Measurements from ENCODE around the gene FGD2. TPM values are rescaled to one million over a fixed set of nuclear protein-coding genes. Genes with fewer than 3 reads are reported as not detected.

The FGD2 gene
- total RNA-seq, 1 experiment from 2014 or later, result 0.10 TPM

DNA sequence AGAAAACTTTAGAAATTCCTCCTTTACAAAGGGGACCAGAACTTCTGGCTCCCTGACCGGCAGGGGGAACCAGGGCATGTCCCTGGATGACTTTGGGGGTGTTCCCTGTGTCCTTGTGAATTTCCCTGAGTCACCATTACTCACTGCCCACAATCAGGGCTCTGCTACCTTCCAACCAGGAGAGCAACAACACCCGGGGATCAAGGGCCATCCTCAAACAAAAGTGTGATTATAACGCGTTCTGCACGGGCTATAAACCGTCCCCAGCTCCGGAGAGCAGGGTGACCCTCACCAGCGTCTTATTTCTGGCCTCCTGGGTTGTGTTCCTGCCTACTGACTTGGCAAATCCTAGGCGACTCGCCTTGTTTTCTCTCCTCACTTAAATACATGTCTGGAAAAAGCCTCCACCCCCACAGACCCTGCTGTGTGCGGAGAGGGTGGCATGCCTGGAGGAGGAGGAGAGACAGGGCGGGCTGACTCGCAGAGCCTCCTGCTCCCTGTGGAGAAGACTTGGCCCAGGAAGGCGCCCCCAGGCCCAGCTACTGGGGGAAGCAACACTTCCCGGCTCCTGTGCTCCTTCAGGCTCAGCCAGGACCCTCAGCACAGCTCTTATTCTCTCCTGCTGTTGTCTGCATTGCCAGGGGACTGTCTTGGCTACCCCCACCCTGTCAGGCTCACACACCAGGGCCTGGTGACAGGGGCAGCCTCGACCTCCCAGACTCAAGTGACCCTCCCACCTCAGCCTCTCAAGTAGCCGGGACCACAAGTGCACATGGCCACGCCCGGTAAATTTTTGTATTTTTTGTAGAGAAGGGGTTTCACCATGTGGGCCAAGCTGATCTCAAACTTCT lies 54.1 kb downstream of the FGD2 start:
- ChIA-PET POLR2A (interaction anchor here (5.2 kb wide), 1 partner anchor 112 kb away, joined by 24 read pairs; the partner anchor contains the start of gene PIM1), RAD21 (ENCODE audit: low non-redundant PET in 1 of 2, low total read pairs in 2 of 2, uncharacterized antibody in 2 of 2, unreplicated experiment in 2 of 2) (interaction anchor here in 1 of 2 experiments (1.2 kb wide), 1 partner anchor 112 kb away, joined by 3 read pairs; no protein-coding TSS in a partner anchor), CTCF (interaction anchor here (1.8 to 4.8 kb wide), 4 partner anchors 8 to 151 kb away, joined by 5 to 31 read pairs (median 8); partner anchors contain the start of gene PIM1)
- Histone ChIP-seq H3K9me2 (ENCODE audit: insufficient read depth) (no peaks in the 10 kb centered on the region), H3K9me3 (ENCODE audit: control insufficient read depth in 1 of 2, insufficient read depth in 1 of 2, low read depth in 1 of 2, low read length in 2 of 2) (no peaks in the 10 kb centered on the region), H3K4me2 (ENCODE audit: low read length) (peak overlapping the region; percentile 84), H3K4me3 (replicated peaks in 1 of 2; ENCODE audit: low read depth in 1 of 2, low read length in 2 of 2) (peak overlapping the region; percentile 24 to 48), H3K27ac (ENCODE audit: low read depth, low read length) (peak overlapping the region; percentile 94), H3K36me3 (ENCODE audit: control insufficient read depth in 1 of 2, insufficient read depth in 2 of 2, low read length in 2 of 2) (no peaks in the 10 kb centered on the region), H3K4me1 (ENCODE audit: control insufficient read depth in 1 of 2, insufficient read depth in 2 of 2, low read length in 2 of 2) (peaks cover 32 to 59% of the 10 kb centered on the region in 2 experiments), H3K27me3 (ENCODE audit: insufficient read depth, low read length) (no peaks in the 10 kb centered on the region), H4K20me1 (ENCODE audit: insufficient read depth) (no peaks in the 10 kb centered on the region), H3K9ac (ENCODE audit: low read length) (peak overlapping the region; percentile 70), H2AFZ (ENCODE audit: low read depth, low read length, poor library complexity, severe bottlenecking) (no peak overlapping the region), H3K79me2 (ENCODE audit: insufficient read depth, low read length) (no peaks in the 10 kb centered on the region)
- DNase-seq (ENCODE audit: low read depth, low spot score) (peak; percentile 96), ATAC-seq (peak; percentile 84)
- TSS peak; percentile 88 for BruUV-seq (replicated peaks)
- intact Hi-C loops (cut with micrococcal nuclease), result loop anchor here (1.0 kb wide), 1 partner anchor 113 kb away; no protein-coding TSS in a partner anchor
- TF ChIP-seq JUND (IDR thresholded peaks at IDR 0.05) (no peak), SIN3A (IDR thresholded peaks at IDR 0.05; ENCODE audit: low read depth) (no peak), EZH2 (IDR thresholded peaks at IDR 0.05) (no peak), CEBPB (IDR thresholded peaks at IDR 0.05; ENCODE audit: low read depth) (no peak), POLR2A (IDR thresholded peaks at IDR 0.05; ENCODE audit: borderline replicate concordance, extremely low read depth, insufficient read depth, insufficient read length) (no peak), SRF (IDR thresholded peaks at IDR 0.05; ENCODE audit: low read depth) (no peak), EZH2phosphoT487 (IDR thresholded peaks at IDR 0.05; ENCODE audit: borderline replicate concordance) (no peak), YY1 (IDR thresholded peaks at IDR 0.05; ENCODE audit: extremely low read depth, insufficient replicate concordance, low read depth, low read length) (peak; percentile 46), ELF1 (IDR thresholded peaks at IDR 0.05; ENCODE audit: borderline replicate concordance, low read depth) (no peak), FOSL1 (IDR thresholded peaks at IDR 0.05; ENCODE audit: low read depth) (no peak), TCF7L2 (IDR thresholded peaks at IDR 0.05; ENCODE audit: borderline replicate concordance, extremely low read depth, insufficient read depth, insufficient read length) (no peak), ZNF274 (IDR thresholded peaks at IDR 0.05; ENCODE audit: low read depth, low read length) (no peak)
- TF ChIP-seq, protein P1, sequence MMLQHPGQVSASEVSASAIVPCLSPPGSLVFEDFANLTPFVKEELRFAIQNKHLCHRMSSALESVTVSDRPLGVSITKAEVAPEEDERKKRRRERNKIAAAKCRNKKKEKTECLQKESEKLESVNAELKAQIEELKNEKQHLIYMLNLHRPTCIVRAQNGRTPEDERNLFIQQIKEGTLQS (IDR thresholded peaks at IDR 0.05), result no peak
- TF ChIP-seq, protein P2, sequence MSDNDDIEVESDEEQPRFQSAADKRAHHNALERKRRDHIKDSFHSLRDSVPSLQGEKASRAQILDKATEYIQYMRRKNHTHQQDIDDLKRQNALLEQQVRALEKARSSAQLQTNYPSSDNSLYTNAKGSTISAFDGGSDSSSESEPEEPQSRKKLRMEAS (IDR thresholded peaks at IDR 0.05), result no peak
- TF ChIP-seq, protein P3, sequence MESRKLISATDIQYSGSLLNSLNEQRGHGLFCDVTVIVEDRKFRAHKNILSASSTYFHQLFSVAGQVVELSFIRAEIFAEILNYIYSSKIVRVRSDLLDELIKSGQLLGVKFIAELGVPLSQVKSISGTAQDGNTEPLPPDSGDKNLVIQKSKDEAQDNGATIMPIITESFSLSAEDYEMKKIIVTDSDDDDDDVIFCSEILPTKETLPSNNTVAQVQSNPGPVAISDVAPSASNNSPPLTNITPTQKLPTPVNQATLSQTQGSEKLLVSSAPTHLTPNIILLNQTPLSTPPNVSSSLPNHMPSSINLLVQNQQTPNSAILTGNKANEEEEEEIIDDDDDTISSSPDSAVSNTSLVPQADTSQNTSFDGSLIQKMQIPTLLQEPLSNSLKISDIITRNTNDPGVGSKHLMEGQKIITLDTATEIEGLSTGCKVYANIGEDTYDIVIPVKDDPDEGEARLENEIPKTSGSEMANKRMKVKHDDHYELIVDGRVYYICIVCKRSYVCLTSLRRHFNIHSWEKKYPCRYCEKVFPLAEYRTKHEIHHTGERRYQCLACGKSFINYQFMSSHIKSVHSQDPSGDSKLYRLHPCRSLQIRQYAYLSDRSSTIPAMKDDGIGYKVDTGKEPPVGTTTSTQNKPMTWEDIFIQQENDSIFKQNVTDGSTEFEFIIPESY (IDR thresholded peaks at IDR 0.05; ENCODE audit: extremely low read depth, insufficient replicate concordance, low read length), result peak; percentile 69
- TF ChIP-seq, protein P4, sequence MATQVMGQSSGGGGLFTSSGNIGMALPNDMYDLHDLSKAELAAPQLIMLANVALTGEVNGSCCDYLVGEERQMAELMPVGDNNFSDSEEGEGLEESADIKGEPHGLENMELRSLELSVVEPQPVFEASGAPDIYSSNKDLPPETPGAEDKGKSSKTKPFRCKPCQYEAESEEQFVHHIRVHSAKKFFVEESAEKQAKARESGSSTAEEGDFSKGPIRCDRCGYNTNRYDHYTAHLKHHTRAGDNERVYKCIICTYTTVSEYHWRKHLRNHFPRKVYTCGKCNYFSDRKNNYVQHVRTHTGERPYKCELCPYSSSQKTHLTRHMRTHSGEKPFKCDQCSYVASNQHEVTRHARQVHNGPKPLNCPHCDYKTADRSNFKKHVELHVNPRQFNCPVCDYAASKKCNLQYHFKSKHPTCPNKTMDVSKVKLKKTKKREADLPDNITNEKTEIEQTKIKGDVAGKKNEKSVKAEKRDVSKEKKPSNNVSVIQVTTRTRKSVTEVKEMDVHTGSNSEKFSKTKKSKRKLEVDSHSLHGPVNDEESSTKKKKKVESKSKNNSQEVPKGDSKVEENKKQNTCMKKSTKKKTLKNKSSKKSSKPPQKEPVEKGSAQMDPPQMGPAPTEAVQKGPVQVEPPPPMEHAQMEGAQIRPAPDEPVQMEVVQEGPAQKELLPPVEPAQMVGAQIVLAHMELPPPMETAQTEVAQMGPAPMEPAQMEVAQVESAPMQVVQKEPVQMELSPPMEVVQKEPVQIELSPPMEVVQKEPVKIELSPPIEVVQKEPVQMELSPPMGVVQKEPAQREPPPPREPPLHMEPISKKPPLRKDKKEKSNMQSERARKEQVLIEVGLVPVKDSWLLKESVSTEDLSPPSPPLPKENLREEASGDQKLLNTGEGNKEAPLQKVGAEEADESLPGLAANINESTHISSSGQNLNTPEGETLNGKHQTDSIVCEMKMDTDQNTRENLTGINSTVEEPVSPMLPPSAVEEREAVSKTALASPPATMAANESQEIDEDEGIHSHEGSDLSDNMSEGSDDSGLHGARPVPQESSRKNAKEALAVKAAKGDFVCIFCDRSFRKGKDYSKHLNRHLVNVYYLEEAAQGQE (IDR thresholded peaks at IDR 0.05; ENCODE audit: low read depth), result no peak
- TF ChIP-seq, protein P5, sequence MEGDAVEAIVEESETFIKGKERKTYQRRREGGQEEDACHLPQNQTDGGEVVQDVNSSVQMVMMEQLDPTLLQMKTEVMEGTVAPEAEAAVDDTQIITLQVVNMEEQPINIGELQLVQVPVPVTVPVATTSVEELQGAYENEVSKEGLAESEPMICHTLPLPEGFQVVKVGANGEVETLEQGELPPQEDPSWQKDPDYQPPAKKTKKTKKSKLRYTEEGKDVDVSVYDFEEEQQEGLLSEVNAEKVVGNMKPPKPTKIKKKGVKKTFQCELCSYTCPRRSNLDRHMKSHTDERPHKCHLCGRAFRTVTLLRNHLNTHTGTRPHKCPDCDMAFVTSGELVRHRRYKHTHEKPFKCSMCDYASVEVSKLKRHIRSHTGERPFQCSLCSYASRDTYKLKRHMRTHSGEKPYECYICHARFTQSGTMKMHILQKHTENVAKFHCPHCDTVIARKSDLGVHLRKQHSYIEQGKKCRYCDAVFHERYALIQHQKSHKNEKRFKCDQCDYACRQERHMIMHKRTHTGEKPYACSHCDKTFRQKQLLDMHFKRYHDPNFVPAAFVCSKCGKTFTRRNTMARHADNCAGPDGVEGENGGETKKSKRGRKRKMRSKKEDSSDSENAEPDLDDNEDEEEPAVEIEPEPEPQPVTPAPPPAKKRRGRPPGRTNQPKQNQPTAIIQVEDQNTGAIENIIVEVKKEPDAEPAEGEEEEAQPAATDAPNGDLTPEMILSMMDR (IDR thresholded peaks at IDR 0.05 in 2 of 3, conservative IDR thresholded peaks at IDR 0.05 in 1 of 3; ENCODE audit: borderline replicate concordance in 1 of 3, insufficient read depth in 1 of 3, low read depth in 2 of 3, low read length in 2 of 3), result peak in 2 of 3 experiments; percentile 70 to 84; a peak in 4 of 6 replicates
